GM10248 (cell line): ENCODE data around the gene SMIM38.

Experiments used
- CTCF ChIA-PET: fragments of 300-600 bp; sonication (Branson Sonifier 250); formaldehyde crosslinking; extraction: SDS; loops from one replicate; lab custom pipeline; 2021; ENCODE audit warnings: antibody characterized with exemption; lab: Yijun Ruan, JAX
- POLR2A ChIA-PET: fragments of 350-650 bp; sonication (Branson Sonifier 250); formaldehyde crosslinking; extraction: SDS; loops from one replicate; lab custom pipeline; 2020; ENCODE audit warnings: antibody characterized with exemption; lab: Yijun Ruan, JAX
- DNase-seq: peaks from one replicate; pipeline ENCODE4 v3.0.0; 2012; ENCODE audit errors: extremely low spot score
- CTCF ChIP-seq: IDR thresholded peaks from 2 replicates; pipeline ENCODE4 v1.5.1; 2012; ENCODE audit warnings: mild to moderate bottlenecking, low read depth; ENCODE audit errors: extremely low read depth, missing control alignments, control extremely low read depth

The SMIM38 gene

GRCh38 chr11:69115586-69116560 lies 39.9 kb upstream of the SMIM38 start:
- POLR2A ChIA-PET: no interaction called here
- CTCF ChIA-PET: no interaction called here
- TF ChIP-seq CTCF: no peak

GRCh38 chr11:69116671-69117070 lies 39.1 kb upstream of the SMIM38 start:
- ChIA-PET POLR2A (no interaction called here), CTCF (no interaction called here)
- no peak for TF ChIP-seq CTCF
- no peak for DNase-seq

More at GRCh38 chr11:69115586-69116560, 39.9 kb upstream of the SMIM38 start:
- no peak for DNase-seq

GRCh38 chr11:69119190-69119589 lies 36.5 kb upstream of the SMIM38 start:
- no peak for TF ChIP-seq CTCF
- ChIA-PET CTCF (interaction anchor here (1.4 kb wide), 1 partner anchor 18 kb away, joined by 3 read pairs; no protein-coding TSS in a partner anchor), POLR2A (no interaction called here)
- no peak for DNase-seq

- CTCF ChIA-PET: no interaction called here
- no peak for DNase-seq
- TF ChIP-seq CTCF: no peak
- POLR2A ChIA-PET: no interaction called here
Observed at GRCh38 chr11:69120096-69120875, 35.4 kb upstream of the SMIM38 start.

- ChIA-PET CTCF (no interaction called here), POLR2A (no interaction called here)
- no peak for DNase-seq
- no peak for TF ChIP-seq CTCF
Observed at GRCh38 chr11:69121021-69121420, 34.7 kb upstream of the SMIM38 start.

GRCh38 chr11:69121621-69122325 lies 34.0 kb upstream of the SMIM38 start:
- POLR2A ChIA-PET: no interaction called here
- CTCF ChIA-PET: interaction anchor here (1.2 kb wide), 1 partner anchor 549 kb away, joined by 3 read pairs; no protein-coding TSS in a partner anchor
- no peak for DNase-seq
- TF ChIP-seq CTCF: no peak
